Mucosa of descending colon (tissue), 3 donors: ENCODE measurements around the gene AHCYL2. TPM values are rescaled to one million over a fixed set of nuclear protein-coding genes. Genes with fewer than 3 reads are reported as not detected.

Experiments used
- ATAC-seq: fragments of 200-7000 bp; cut with Tn5 transposase; one replicate; pipeline ENCODE4 v1.9.1; 2020; ENCODE audit warnings: mild to moderate bottlenecking, moderate library complexity
- DNase-seq, 3 donors: peaks; one replicate each; pipeline ENCODE4 v3.0.0-alpha.2; 2020
- H3K36me3 ChIP-seq: fragments of 200-600 bp; one replicate; pipeline ENCODE4 v1.8.0; 2021; ENCODE audit warnings: low read depth, mild to moderate bottlenecking
- H3K4me1 ChIP-seq: fragments of 200-600 bp; one replicate; pipeline ENCODE4 v1.8.0; 2021; ENCODE audit warnings: low read depth, mild to moderate bottlenecking
- H3K4me3 ChIP-seq: fragments of 200-600 bp; one replicate; pipeline ENCODE4 v1.8.0; 2021; ENCODE audit warnings: mild to moderate bottlenecking
- H3K9me3 ChIP-seq: fragments of 200-600 bp; one replicate; pipeline ENCODE4 v1.8.0; 2021; ENCODE audit warnings: mild to moderate bottlenecking
- CTCF ChIP-seq: fragments of 200-600 bp; IDR thresholded peaks from one replicate; pipeline ENCODE4 v1.8.0; 2022; ENCODE audit warnings: antibody characterized with exemption, mild to moderate bottlenecking
- intact Hi-C, 2 donors: fragments of 100-400 bp; cut with DNase I in 1 of 2; cut with micrococcal nuclease in 1 of 2; formaldehyde crosslinking; loops; one replicate each; pipeline versions ENCODE4 v1.11.0 to v1.11.1; 2022; cut with DNase I, micrococcal nuclease
- total RNA-seq, 3 donors: library from RNA; stranded (reverse); fragmentation: NEBNext Ultra II Directional in 2 of 3; extraction: Animal tissue kit (Norgen Biotek cat#: 25700) in 2 of 3; gene quantifications; one replicate each; pipeline versions ENCODE4 v1.2.1 to v1.2.4, GENCODE V29; 2021 to 2023
- donor health status: DM: no; HTN: no; CAD: no; lungs with moderate emphysema.
- donor health status: DM: no; HTN: no; CAD: no.
- donor health status: DM: no; HTN: yes; CAD: no.

Gene AHCYL2
- total RNA-seq, 3 donors from 2014 or later = 215 to 717 (median 467) TPM

GRCh38 chr7:129187681-129188371, 37.0 kb upstream of the AHCYL2 start:
- DNase-seq (no peak), ATAC-seq (no peak)
- no peak for TF ChIP-seq CTCF
- intact Hi-C loops = no loop called here
- H3K9me3 ChIP-seq = no peaks in the 10 kb centered on the region
- H3K4me1 ChIP-seq = peaks cover 4% of the 10 kb centered on the region
- H3K36me3 ChIP-seq = no peaks in the 10 kb centered on the region
- H3K4me3 ChIP-seq = no peak overlapping the region

GRCh38 chr7:129188372-129188891, 36.4 kb upstream of the AHCYL2 start, which contains the start of gene SMO:
TSS of gene SMO (plus strand) at chr7:129188633. CDS start at chr7:129189152, 519 bp downstream.
- Histone ChIP-seq H3K9me3 (no peaks in the 10 kb centered on the region), H3K36me3 (no peaks in the 10 kb centered on the region), H3K4me1 (peaks cover 4% of the 10 kb centered on the region), H3K4me3 (peak within 1 kb of the TSS; percentile 19)
- no peak for TF ChIP-seq CTCF
- intact Hi-C loops = no loop called here
- ATAC-seq (peak; percentile 70), DNase-seq (peak in 2 of 3 donors; percentile 37 to 52)

GRCh38 chr7:129188892-129189660, 35.8 kb upstream of the AHCYL2 start:
- Histone ChIP-seq H3K4me3 (peak overlapping the region; percentile 19), H3K9me3 (no peaks in the 10 kb centered on the region), H3K4me1 (peaks cover 4% of the 10 kb centered on the region), H3K36me3 (no peaks in the 10 kb centered on the region)
- ATAC-seq (peak; percentile 54), DNase-seq (no peak)
- TF ChIP-seq CTCF = no peak
- intact Hi-C loops = no loop called here

GRCh38 chr7:129189661-129190310, 35.0 kb upstream of the AHCYL2 start:
- no peak for DNase-seq
- Histone ChIP-seq H3K9me3 (no peaks in the 10 kb centered on the region), H3K4me1 (peaks cover 4% of the 10 kb centered on the region), H3K4me3 (no peak overlapping the region), H3K36me3 (no peaks in the 10 kb centered on the region)
- no peak for TF ChIP-seq CTCF
- intact Hi-C loops = no loop called here
- no peak for ATAC-seq

GRCh38 chr7:129191272-129191671, 33.6 kb upstream of the AHCYL2 start:
- H3K4me1 ChIP-seq = peaks cover 4% of the 10 kb centered on the region
- ATAC-seq = no peak
- no peak for TF ChIP-seq CTCF
- intact Hi-C loops = no loop called here
- DNase-seq = no peak
- H3K36me3 ChIP-seq = no peaks in the 10 kb centered on the region
- no peak overlapping the region for H3K4me3 ChIP-seq
- no peaks in the 10 kb centered on the region for H3K9me3 ChIP-seq
